Measurements from ENCODE around the gene KLHL22. TPM values are rescaled to one million over a fixed set of nuclear protein-coding genes. Genes with fewer than 3 reads are reported as not detected.
"Not testable (repeated sequence)": the region's sequence is repeated elsewhere in the genome, so short reads cannot be mapped to it uniquely, and the experiment has no call there.

KLHL22 gene, protein sequence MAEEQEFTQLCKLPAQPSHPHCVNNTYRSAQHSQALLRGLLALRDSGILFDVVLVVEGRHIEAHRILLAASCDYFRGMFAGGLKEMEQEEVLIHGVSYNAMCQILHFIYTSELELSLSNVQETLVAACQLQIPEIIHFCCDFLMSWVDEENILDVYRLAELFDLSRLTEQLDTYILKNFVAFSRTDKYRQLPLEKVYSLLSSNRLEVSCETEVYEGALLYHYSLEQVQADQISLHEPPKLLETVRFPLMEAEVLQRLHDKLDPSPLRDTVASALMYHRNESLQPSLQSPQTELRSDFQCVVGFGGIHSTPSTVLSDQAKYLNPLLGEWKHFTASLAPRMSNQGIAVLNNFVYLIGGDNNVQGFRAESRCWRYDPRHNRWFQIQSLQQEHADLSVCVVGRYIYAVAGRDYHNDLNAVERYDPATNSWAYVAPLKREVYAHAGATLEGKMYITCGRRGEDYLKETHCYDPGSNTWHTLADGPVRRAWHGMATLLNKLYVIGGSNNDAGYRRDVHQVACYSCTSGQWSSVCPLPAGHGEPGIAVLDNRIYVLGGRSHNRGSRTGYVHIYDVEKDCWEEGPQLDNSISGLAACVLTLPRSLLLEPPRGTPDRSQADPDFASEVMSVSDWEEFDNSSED
- total RNA-seq: 44.7 and 46.3 TPM in 2 replicates
- long read RNA-seq, transcript KLHL22-201 (7 exons, 2,616 nt): major isoform, 15 of 26 reads
- long read RNA-seq, partial matches to known transcripts: 3 of 26 reads
- long read RNA-seq, other reads (novel, unspliced or antisense): 8 of 26 reads

DNA sequence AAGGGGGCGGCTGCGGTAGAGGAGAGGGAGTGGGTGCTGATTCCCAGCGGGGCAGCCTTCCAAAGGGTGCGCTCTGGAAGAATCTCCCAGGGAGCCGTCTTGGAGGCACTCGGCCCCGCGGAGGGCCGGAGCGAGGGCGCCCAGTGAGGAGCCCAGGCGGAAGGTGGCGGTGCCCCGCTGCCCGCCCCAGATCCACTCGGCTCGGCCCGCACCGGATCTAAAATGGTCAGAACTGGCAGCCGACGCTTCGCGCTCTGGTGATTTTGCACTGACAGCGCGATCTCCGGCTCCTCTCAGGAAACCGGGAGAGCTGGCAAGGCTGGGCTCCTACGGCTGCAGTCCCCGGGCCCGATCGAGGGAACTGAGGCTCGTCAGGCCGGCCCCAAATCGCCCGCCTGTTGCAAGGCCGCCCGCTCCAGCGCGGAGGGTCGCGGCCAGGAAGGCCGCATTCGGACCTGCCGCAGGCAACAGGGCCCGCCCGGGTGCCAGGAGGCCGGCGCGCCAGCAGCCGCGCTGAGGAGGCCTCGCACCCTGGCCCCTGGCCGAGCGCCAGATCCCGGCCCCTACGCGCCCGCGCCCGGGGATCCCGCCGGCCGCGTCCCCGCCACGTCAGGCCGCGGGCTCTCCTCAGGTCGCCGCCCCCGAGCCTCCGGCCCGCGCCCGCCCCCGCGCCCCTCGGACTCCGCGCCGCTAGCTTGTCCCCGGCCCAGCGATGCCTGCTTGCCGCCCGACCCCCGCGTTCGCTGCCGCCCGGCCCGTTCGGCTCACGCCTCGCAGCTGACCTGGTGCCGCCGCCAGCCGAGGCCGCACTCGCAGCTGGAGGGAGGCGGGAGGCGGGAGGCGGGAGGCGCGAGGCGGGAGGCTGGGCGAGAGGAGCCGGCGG, at the start of gene KLHL22:
Gene KLHL22, minus strand, starts transcription at position 818 of the 883 bp plus-strand sequence. CDS start 6,584 bp downstream, outside the sequence.
- TF ChIP-seq, protein P1, sequence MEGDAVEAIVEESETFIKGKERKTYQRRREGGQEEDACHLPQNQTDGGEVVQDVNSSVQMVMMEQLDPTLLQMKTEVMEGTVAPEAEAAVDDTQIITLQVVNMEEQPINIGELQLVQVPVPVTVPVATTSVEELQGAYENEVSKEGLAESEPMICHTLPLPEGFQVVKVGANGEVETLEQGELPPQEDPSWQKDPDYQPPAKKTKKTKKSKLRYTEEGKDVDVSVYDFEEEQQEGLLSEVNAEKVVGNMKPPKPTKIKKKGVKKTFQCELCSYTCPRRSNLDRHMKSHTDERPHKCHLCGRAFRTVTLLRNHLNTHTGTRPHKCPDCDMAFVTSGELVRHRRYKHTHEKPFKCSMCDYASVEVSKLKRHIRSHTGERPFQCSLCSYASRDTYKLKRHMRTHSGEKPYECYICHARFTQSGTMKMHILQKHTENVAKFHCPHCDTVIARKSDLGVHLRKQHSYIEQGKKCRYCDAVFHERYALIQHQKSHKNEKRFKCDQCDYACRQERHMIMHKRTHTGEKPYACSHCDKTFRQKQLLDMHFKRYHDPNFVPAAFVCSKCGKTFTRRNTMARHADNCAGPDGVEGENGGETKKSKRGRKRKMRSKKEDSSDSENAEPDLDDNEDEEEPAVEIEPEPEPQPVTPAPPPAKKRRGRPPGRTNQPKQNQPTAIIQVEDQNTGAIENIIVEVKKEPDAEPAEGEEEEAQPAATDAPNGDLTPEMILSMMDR (IDR thresholded peaks at IDR 0.05): no peak
- no peak for DNase-seq (ENCODE audit: extremely low spot score, unreplicated experiment)
- Mint-ChIP-seq H3K36me3 (ENCODE audit: unreplicated experiment) (peaks cover under 1% of the 10 kb centered on the region), H3K27ac (ENCODE audit: unreplicated experiment) (peak within 1 kb of the TSS; percentile 95), H3K4me3 (ENCODE audit: unreplicated experiment) (peak within 1 kb of the TSS; percentile 87), H3K4me1 (ENCODE audit: unreplicated experiment) (peaks cover 30% of the 10 kb centered on the region), H3K27me3 (ENCODE audit: unreplicated experiment) (no peaks in the 10 kb centered on the region), H3K9me3 (ENCODE audit: unreplicated experiment) (no peaks in the 10 kb centered on the region)

DNA sequence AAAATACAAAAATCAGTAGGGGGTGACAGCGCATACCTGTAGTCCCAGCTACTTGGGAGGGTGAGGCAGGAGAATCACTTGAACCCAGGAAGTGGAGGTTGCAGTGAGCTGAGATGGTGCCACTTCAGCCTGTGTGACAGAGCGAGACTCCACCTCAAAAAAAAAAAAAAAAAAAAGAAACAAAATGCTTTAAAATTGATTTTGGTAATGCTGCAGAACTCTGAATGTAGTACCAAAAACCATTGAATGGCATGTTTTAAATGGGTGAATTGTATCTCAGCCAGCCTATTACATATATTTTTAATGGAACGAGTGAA, 49.7 kb upstream of the KLHL22 start:
- peaks cover 29% of the 10 kb centered on the region for H3K36me3 Mint-ChIP-seq (ENCODE audit: unreplicated experiment)
- H3K27me3 Mint-ChIP-seq (ENCODE audit: unreplicated experiment); H3K4me3 Mint-ChIP-seq (ENCODE audit: unreplicated experiment); DNase-seq (ENCODE audit: extremely low spot score, unreplicated experiment); H3K9me3 Mint-ChIP-seq (ENCODE audit: unreplicated experiment): not testable (repeated sequence)
- peaks cover 43% of the 10 kb centered on the region for H3K4me1 Mint-ChIP-seq (ENCODE audit: unreplicated experiment)
- peak overlapping the region; percentile 38 for H3K27ac Mint-ChIP-seq (ENCODE audit: unreplicated experiment)

DNA sequence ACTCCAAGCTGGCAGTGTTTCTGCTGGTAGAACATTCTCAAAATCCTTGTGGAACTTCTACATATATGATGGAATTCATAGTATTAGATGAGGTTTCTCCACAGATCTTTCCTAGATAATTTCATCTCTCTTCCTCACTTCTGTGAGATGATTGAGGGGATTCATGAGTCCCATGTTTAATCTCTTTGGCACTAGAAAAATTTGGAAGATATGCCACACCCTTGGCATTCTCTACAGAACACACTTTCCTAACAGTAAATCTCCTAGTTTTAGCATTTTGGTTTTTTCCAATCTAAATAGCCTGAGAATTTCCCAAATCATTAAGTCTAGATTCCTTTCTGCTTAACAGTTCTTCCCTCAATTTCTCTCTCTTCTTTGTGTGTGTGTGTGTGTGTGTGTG, 47.1 kb upstream of the KLHL22 start:
- peaks cover 39% of the 10 kb centered on the region for H3K36me3 Mint-ChIP-seq (ENCODE audit: unreplicated experiment)
- DNase-seq (ENCODE audit: extremely low spot score, unreplicated experiment): no peak
- no peak overlapping the region for H3K4me3 Mint-ChIP-seq (ENCODE audit: unreplicated experiment)
- TF ChIP-seq, protein P1 (IDR thresholded peaks at IDR 0.05): no peak
- no peaks in the 10 kb centered on the region for H3K9me3 Mint-ChIP-seq (ENCODE audit: unreplicated experiment)
- H3K27me3 Mint-ChIP-seq (ENCODE audit: unreplicated experiment): no peaks in the 10 kb centered on the region
- H3K27ac Mint-ChIP-seq (ENCODE audit: unreplicated experiment): peak overlapping the region; percentile 52
- peaks cover 23% of the 10 kb centered on the region for H3K4me1 Mint-ChIP-seq (ENCODE audit: unreplicated experiment)

DNA sequence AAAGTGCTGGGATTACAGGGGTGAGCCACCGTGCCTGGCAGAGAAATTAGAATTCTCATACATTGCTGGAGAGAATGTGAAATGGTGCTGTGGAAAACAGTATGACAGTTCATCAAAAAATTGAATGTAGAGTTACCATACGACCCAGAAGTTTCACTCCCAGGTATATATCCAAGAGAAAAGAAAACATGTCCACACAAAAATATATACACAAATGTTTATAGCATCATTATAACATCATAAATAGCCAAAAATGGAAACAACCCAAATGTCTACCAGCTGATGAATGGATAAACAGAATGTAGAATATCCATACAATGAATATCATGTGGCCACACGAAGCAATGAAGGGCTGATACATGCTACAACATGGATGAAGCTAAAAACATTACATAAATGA, 46.5 kb upstream of the KLHL22 start:
- Mint-ChIP-seq H3K27ac (ENCODE audit: unreplicated experiment) (no peak overlapping the region), H3K27me3 (ENCODE audit: unreplicated experiment) (no peaks in the 10 kb centered on the region), H3K9me3 (ENCODE audit: unreplicated experiment) (no peaks in the 10 kb centered on the region), H3K4me1 (ENCODE audit: unreplicated experiment) (peaks cover 21% of the 10 kb centered on the region), H3K36me3 (ENCODE audit: unreplicated experiment) (peaks cover 42% of the 10 kb centered on the region), H3K4me3 (ENCODE audit: unreplicated experiment) (no peak overlapping the region)
- TF ChIP-seq, protein P1 (IDR thresholded peaks at IDR 0.05): no peak
- DNase-seq (ENCODE audit: extremely low spot score, unreplicated experiment): no peak

DNA sequence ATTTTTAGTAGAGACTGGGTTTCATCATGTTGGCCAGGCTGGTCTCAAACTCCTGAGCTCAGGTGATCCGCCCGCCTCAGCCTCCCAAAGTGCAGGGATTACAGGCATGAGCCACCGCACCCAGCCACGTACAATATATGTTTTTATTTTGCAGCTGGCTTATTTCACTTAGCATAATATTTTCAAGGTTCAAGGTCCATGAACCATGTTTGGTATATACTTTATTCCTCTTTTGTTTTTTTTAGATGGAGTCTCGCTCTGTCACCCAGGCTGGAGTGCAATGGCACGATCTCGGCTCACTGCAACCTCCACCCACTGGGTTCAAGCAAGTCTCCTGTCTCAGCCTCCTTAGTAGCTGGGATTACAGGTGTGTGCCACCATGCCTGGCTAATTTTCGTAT, 43.3 kb upstream of the KLHL22 start:
- not testable (repeated sequence) for H3K4me3 Mint-ChIP-seq (ENCODE audit: unreplicated experiment); DNase-seq (ENCODE audit: extremely low spot score, unreplicated experiment); H3K27ac Mint-ChIP-seq (ENCODE audit: unreplicated experiment); H3K9me3 Mint-ChIP-seq (ENCODE audit: unreplicated experiment); H3K27me3 Mint-ChIP-seq (ENCODE audit: unreplicated experiment)
- Mint-ChIP-seq H3K36me3 (ENCODE audit: unreplicated experiment) (peaks cover 33% of the 10 kb centered on the region), H3K4me1 (ENCODE audit: unreplicated experiment) (peaks cover 16% of the 10 kb centered on the region)

All from osteocyte (in vitro differentiated cells).